Measurements from ENCODE around the gene ODAD4. TPM values are rescaled to one million over a fixed set of nuclear protein-coding genes. Genes with fewer than 3 reads are reported as not detected.

Gene ODAD4
- total RNA-seq, 1 donor from 2014 or later: 2.1 TPM

DNA sequence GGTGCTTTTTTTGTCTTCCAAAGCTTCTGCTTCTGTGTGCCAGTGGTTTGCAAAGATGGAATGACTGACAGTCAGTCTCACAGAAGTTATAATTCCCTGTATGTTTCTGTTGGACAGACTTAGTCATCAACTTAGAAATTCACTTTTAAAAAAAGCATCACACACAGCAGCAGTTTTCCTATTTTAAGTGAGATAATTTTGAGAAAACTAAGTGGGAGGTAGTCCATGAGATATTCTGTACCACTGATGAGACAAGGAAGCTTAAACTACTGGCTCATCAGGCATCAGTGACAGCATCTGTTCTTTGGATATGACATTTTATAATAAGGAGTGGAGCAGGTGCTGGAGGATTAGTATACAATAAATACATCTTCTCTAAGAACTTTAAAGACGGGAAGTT is 56.2 kb downstream of the ODAD4 start:
- H3K4me3 Mint-ChIP-seq: no peak overlapping the region
- H3K4me1 Mint-ChIP-seq: no peaks in the 10 kb centered on the region
- no peaks in the 10 kb centered on the region for H3K27me3 Mint-ChIP-seq (ENCODE audit: low read depth)
- DNase-seq (ENCODE audit: low spot score in 2 of 2, unreplicated experiment in 2 of 2): no peak
- peaks cover 49% of the 10 kb centered on the region for H3K36me3 Mint-ChIP-seq
- H3K9me3 Mint-ChIP-seq: no peaks in the 10 kb centered on the region
- TF ChIP-seq, protein P1, sequence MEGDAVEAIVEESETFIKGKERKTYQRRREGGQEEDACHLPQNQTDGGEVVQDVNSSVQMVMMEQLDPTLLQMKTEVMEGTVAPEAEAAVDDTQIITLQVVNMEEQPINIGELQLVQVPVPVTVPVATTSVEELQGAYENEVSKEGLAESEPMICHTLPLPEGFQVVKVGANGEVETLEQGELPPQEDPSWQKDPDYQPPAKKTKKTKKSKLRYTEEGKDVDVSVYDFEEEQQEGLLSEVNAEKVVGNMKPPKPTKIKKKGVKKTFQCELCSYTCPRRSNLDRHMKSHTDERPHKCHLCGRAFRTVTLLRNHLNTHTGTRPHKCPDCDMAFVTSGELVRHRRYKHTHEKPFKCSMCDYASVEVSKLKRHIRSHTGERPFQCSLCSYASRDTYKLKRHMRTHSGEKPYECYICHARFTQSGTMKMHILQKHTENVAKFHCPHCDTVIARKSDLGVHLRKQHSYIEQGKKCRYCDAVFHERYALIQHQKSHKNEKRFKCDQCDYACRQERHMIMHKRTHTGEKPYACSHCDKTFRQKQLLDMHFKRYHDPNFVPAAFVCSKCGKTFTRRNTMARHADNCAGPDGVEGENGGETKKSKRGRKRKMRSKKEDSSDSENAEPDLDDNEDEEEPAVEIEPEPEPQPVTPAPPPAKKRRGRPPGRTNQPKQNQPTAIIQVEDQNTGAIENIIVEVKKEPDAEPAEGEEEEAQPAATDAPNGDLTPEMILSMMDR (IDR thresholded peaks at IDR 0.05; ENCODE audit: unreplicated experiment): no peak
- no peak overlapping the region for H3K27ac Mint-ChIP-seq

DNA sequence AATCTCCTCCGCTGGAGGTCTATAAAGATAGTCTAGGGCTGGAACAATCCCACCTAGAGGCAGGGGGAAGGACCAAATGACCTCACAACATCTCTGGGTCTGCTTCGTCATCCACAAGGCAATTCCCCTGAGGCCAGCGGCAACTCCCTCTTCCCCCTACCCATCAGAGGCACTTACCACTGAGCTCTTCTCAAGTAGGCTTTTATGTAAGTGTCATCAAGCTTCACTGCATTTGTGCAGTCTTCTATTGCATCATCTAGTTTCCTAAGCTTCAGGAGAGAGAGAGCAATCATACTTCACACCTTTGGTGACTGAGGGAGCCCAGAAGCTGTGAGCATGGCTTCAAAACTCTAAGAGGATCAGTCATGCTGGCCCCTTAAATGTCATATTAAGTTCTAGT is 57.2 kb downstream of the ODAD4 start:
- Mint-ChIP-seq H3K27me3 (ENCODE audit: low read depth) (no peaks in the 10 kb centered on the region), H3K4me3 (no peak overlapping the region), H3K36me3 (peaks cover 46% of the 10 kb centered on the region), H3K9me3 (no peaks in the 10 kb centered on the region), H3K4me1 (no peaks in the 10 kb centered on the region), H3K27ac (no peak overlapping the region)
- TF ChIP-seq, protein P1 (IDR thresholded peaks at IDR 0.05; ENCODE audit: unreplicated experiment): no peak
- no peak for DNase-seq (ENCODE audit: low spot score in 2 of 2, unreplicated experiment in 2 of 2)

- DNase-seq (ENCODE audit: low spot score in 2 of 2, unreplicated experiment in 2 of 2): no peak
- Mint-ChIP-seq H3K9me3 (no peaks in the 10 kb centered on the region), H3K4me1 (no peaks in the 10 kb centered on the region), H3K4me3 (no peak overlapping the region), H3K36me3 (peaks cover 47% of the 10 kb centered on the region), H3K27ac (no peak overlapping the region), H3K27me3 (ENCODE audit: low read depth) (no peaks in the 10 kb centered on the region)
- TF ChIP-seq, protein P1 (IDR thresholded peaks at IDR 0.05; ENCODE audit: unreplicated experiment): no peak
These were observed 58.0 kb downstream of the ODAD4 start for GRCh38 chr17:41988418-41988817.

DNA sequence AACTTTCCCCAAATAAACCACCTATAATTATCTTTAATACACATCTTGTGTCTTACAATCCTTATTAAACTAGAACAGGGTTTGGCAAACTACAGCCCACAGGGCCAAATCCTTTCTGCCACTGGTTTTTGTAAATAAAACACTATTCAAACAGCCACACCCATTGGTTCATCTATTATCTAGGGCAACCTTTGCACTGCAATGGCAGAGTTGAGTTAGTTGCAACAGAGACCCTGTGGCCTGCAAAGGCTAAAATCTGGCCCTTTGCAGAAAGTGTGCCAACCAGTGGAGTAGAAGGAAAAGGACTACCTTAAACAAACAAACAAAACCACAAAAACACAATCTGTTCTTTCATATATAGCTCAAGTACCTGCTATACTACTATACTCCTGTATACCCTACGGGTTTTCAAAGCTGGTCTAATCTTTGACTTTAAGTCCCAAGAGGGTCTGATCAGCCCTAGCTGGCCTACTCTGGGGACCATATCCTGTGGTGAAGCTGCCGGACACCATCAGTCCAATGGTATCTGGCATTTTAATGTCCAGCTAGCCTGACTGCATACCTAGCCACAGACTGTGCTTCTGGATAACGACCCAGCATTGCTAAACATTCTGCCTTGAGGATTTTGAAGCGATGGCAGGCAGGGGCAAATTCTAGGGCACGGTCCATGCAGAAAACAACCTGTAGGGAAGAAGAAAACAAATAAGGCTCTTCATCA is 59.4 kb downstream of the ODAD4 start:
- H3K36me3 Mint-ChIP-seq: peaks cover 44% of the 10 kb centered on the region
- H3K4me1 Mint-ChIP-seq: no peaks in the 10 kb centered on the region
- DNase-seq (ENCODE audit: low spot score in 2 of 2, unreplicated experiment in 2 of 2): no peak
- no peaks in the 10 kb centered on the region for H3K9me3 Mint-ChIP-seq
- H3K4me3 Mint-ChIP-seq: no peak overlapping the region
- TF ChIP-seq, protein P1 (IDR thresholded peaks at IDR 0.05; ENCODE audit: unreplicated experiment): no peak
- no peak overlapping the region for H3K27ac Mint-ChIP-seq
- H3K27me3 Mint-ChIP-seq (ENCODE audit: low read depth): no peaks in the 10 kb centered on the region

GRCh38 chr17:41992576-41992975 is 62.2 kb downstream of the ODAD4 start:
- TF ChIP-seq, protein P1 (IDR thresholded peaks at IDR 0.05; ENCODE audit: unreplicated experiment): no peak
- H3K36me3 Mint-ChIP-seq: peaks cover 52% of the 10 kb centered on the region
- H3K4me3 Mint-ChIP-seq: no peak overlapping the region
- no peak for DNase-seq (ENCODE audit: low spot score in 2 of 2, unreplicated experiment in 2 of 2)
- H3K27ac Mint-ChIP-seq: no peak overlapping the region
- H3K27me3 Mint-ChIP-seq (ENCODE audit: low read depth): no peaks in the 10 kb centered on the region
- no peaks in the 10 kb centered on the region for H3K4me1 Mint-ChIP-seq
- H3K9me3 Mint-ChIP-seq: no peaks in the 10 kb centered on the region

DNA sequence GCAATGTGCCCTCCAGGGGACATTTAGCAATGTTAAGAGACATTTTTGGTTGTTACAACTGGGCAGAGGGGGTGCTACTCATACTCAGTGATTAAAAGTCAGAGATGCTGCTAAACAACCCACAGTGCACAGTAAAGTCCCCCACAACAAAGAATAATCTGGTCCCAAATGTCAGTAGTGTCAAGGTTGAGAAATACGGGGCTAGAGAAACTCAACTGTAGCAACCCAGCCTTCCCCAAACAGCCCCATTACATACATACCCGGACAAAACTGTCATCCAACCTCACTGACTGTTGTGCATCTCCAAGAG is 66.4 kb downstream of the ODAD4 start:
- H3K27ac Mint-ChIP-seq: no peak overlapping the region
- no peaks in the 10 kb centered on the region for H3K27me3 Mint-ChIP-seq (ENCODE audit: low read depth)
- H3K4me1 Mint-ChIP-seq: no peaks in the 10 kb centered on the region
- no peak overlapping the region for H3K4me3 Mint-ChIP-seq
- TF ChIP-seq, protein P1 (IDR thresholded peaks at IDR 0.05; ENCODE audit: unreplicated experiment): no peak
- DNase-seq (ENCODE audit: low spot score in 2 of 2, unreplicated experiment in 2 of 2): no peak
- H3K9me3 Mint-ChIP-seq: no peaks in the 10 kb centered on the region
- H3K36me3 Mint-ChIP-seq: peaks cover 49% of the 10 kb centered on the region
